HT-29 (cell line): ENCODE results near the gene CFAP107. TPM values are rescaled to one million over a fixed set of nuclear protein-coding genes. Genes with fewer than 3 reads are reported as not detected.
"Not testable (repeated sequence)": the region's sequence is repeated elsewhere in the genome, so short reads cannot be mapped to it uniquely, and the experiment has no call there.

ENCODE experiments used
- DNase-seq: peaks from one replicate; pipeline ENCODE4 v3.0.0-alpha.2; 2015; ENCODE audit warnings: low spot score
- total RNA-seq: library from RNA; depleted of rRNA; stranded (reverse); fragments of >200 nt; shearing (Covaris generic); gene quantifications from 2 replicates; pipeline ENCODE4 v1.2.3, GENCODE V29; 2014; rRNA removed

CFAP107 gene, protein sequence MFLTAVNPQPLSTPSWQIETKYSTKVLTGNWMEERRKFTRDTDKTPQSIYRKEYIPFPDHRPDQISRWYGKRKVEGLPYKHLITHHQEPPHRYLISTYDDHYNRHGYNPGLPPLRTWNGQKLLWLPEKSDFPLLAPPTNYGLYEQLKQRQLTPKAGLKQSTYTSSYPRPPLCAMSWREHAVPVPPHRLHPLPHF
- total RNA-seq = not detected in 2 replicates

GRCh38 chr1:12745992-12746323, at the start of gene CFAP107:
Gene CFAP107 (plus strand): TSS chr1:12746200. CDS start chr1:12746431, 231 bp downstream.
- DNase-seq = peak; percentile 8

- DNase-seq = no peak
Measured at GRCh38 chr1:12696658-12697057, 49.3 kb upstream of the CFAP107 start.

- DNase-seq = no peak
Measured at GRCh38 chr1:12697397-12697796, 48.6 kb upstream of the CFAP107 start.

DNA sequence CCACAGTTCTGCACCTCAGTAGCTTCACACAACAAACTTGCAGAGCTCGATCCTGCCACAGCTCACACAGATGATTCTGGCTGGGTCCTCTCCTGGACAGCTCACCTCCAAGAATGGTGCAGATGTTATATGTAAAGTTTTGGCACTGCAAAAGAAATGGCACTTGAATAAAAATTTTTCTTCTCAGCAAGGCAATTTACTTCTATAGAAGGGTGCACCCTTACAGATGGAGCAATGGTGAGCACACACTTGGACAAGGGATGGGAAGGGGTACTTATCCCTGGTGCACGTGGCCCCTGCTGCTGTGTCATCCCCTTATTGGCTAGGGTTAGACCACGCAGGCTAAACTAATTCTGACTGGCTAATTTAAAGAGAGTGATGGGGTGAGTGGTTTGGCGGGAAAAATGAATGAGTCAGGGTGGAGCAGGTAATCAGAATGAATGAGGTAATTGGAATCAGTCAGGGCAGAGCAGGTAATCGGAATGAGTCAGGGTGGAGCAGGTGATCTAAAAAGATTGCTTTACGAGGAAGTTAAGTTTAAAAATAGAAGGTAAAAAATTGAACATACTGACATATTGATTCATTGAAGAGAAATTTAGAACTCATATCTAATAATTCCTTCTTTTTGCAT, 42.1 kb upstream of the CFAP107 start:
- no peak for DNase-seq

GRCh38 chr1:12706061-12706460, 39.9 kb upstream of the CFAP107 start:
- DNase-seq = no peak

GRCh38 chr1:12708396-12709090, 37.5 kb upstream of the CFAP107 start:
- DNase-seq = peak; percentile 8

DNA sequence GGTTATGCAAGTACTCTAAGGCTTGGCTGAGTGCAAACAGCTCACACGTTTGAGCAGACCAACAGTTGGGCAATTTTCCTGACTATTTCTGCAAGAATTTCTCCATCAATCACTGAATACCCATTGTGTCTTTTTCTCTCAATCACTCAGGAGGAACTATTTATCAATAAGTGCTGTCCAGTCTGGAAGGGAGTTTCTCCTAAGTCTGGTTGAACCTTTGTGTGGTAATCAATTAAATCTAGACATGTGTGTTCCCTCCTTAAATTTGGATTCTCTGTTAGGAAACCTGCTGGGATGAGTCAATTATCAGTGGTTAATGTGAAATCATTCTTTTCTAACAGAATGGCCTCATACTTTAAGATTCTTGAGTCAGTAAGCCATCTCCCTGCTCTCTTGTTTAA, 36.9 kb upstream of the CFAP107 start:
- DNase-seq = no peak

GRCh38 chr1:12709696-12710095, 36.3 kb upstream of the CFAP107 start:
- DNase-seq = no peak

- no peak for DNase-seq
Measured at GRCh38 chr1:12711536-12711935, 34.5 kb upstream of the CFAP107 start.

GRCh38 chr1:12712076-12712475, 33.9 kb upstream of the CFAP107 start:
- DNase-seq = no peak

- no peak for DNase-seq
Measured at GRCh38 chr1:12712929-12713328, 33.1 kb upstream of the CFAP107 start.

DNA sequence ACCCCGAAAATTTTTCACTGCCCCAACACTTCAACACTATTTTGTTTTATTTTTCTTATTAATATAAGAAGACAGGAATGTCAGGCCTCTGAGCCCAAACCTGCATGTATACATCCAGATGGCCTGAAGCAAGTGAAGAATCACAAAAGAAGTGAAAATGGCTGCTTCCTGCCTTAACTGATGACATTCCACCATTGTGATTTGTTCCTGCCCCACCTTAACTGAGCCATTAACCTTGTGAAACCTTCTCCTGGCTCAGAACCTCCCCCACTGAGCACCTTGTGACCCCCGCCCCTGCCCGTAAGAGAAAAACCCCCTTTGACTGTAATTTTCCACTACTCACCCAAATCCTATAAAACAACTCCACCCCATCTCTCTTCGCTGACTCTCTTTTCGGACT, 32.3 kb upstream of the CFAP107 start:
- not testable (repeated sequence) for DNase-seq

DNA sequence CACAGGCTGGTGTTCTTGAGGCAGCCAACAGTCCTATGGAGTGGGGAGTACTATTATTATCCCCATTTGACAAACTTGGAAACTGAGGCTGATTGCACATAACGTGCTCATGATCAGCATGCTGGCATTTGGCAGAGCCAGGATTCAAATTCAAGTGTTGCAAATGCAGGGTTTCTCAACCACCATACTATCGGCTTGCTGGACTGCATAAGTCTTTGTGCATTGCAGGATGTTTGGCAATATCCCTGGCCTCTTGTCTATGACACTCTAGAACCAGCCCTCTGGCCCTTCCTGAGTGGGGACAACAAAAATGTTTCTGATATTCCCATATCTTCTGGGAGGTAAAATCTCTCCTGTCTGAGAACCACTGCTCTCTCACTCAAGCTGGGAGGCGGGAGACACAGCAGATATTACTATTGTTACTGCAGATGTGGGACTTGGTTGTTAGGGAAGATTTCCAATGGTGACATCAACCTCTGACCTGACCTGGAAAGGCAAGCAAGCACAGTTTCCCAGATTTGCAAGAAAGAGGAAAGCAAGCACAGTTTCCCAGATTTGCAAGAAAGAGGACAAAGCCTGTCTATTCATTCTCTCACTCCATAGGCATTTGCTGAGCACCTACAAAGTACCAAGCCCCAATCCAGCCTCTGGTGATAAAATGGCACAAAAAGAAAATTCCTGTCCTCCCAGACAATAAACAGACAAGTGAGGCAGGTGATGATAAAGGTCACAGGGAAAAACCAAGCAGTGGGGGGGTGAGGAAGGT, 31.1 kb upstream of the CFAP107 start:
- DNase-seq = no peak

- no peak for DNase-seq
Measured at GRCh38 chr1:12715896-12716437, 30.0 kb upstream of the CFAP107 start, which contains the start of gene AADACL3. Gene AADACL3 (plus strand): TSS chr1:12716110. CDS start chr1:12716177, 67 bp downstream.

DNA sequence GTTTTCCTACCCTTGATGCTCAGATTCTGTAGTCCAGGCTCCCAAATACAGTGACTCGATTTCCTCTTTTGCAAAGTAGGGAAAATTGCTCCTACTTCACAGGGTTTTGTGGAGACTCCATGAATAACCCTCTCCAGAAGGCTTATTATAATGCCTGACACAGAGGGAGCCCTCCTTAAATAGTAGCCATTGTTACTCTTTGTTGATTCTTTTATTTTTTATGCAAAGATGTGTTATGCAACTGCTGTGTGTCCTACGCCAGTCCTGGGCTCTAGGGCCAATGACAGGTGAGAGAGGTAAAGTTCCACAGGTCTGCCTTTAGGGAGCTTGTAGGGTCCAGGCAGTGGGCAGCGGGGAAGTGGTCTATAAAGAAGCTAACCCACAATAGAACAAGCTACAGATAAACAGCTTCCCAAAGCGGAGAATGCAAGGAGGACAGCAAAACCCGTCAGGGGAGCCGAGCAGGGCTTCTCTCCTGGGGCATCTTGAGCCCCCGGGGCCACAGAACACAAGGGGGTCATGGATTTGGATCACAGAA, 28.6 kb upstream of the CFAP107 start:
- DNase-seq = no peak

DNA sequence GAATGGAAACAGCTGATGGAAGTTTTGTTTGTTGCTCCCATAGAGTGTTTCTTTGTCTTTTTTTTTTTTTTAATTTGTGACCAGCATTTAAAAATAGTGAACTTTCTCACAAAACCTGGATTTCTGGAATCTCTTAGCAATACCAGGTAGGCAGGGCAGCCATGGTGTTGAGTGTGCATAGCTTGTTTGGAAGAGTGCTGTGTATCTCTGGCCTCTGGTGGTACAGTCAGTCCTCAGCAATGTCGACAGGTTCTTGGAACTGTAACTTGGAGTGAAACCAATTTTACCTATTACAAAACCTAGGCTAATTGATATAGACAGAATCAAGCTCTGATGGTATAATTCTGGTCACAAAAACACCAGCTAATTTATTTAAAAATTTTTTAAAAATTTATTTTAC, 23.4 kb upstream of the CFAP107 start:
- DNase-seq = no peak

DNA sequence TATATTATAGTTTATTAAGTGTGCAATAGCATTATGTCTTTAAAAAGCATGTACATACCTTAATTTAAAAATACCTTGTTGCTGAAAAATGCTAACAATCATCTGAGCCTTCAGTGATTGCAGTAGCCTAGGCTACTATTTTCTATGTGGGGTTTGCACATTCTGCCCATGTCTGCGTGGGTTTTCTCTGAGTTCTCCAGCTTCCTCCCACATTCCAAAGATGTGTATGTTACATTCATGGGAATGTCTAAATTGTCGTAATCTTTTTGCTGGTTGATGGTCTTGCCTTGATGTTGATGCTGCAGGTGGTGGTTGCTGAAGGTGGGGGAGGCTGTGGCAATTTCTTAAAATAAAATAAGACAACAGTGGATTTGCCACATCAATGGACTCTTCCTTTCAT, 17.6 kb upstream of the CFAP107 start:
- no peak for DNase-seq

GRCh38 chr1:12730156-12730555, 15.8 kb upstream of the CFAP107 start:
- no peak for DNase-seq

DNA sequence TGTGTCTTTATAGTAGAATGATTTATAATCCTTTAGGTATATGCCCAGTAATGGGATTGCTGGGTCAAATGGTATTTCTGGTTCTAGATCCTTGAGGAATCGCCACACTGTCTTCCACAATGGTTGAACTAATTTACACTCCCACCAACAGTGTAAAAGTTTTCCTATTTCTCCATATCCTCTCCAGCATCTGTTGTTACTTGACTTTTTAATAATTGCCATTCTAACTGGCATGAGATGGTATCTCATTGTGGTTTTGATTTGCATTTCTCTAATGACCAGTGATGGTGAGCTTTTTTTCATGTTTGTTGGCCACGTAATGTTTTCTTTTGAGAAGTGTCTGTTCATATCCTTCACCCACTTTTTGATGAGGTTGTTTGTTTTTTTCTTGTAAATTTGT, 14.9 kb upstream of the CFAP107 start:
- DNase-seq = not testable (repeated sequence)

DNA sequence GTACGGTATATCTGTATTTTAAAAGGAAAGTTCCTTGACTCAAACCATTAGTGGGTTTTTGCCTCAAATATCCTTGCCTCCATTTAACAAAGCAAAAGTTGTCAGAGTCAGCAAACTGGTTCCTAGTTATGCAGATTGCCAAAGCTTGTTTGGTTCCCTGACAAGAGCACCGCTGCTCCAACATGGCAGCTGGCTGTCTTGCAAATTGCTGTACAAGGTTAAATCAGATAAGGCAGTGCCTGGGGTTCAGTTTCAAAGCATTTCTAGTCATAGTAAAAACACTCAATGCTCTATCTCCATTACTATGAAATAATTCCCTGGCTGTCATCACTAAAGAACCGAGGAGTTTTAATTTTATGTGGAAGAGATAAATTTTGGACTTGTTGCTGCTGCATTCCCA, 11.3 kb upstream of the CFAP107 start:
- no peak for DNase-seq

GRCh38 chr1:12738934-12739333, 7.1 kb upstream of the CFAP107 start:
- DNase-seq = no peak

- DNase-seq = no peak
Measured at GRCh38 chr1:12739613-12740012, 6.4 kb upstream of the CFAP107 start.
